HG02852 (cell line): Measurements from ENCODE around the gene GOLGA1.
"Not testable (repeated sequence)": the region's sequence is repeated elsewhere in the genome, so short reads cannot be mapped to it uniquely, and the experiment has no call there.

ENCODE experiments used
- ATAC-seq: cut with Tn5 transposase; IDR thresholded peaks from one replicate; pipeline ENCODE4 v1.9.1; 2021; ENCODE audit warnings: mild to moderate bottlenecking, moderate library complexity; ENCODE audit not compliant: unreplicated experiment

The GOLGA1 gene

DNA sequence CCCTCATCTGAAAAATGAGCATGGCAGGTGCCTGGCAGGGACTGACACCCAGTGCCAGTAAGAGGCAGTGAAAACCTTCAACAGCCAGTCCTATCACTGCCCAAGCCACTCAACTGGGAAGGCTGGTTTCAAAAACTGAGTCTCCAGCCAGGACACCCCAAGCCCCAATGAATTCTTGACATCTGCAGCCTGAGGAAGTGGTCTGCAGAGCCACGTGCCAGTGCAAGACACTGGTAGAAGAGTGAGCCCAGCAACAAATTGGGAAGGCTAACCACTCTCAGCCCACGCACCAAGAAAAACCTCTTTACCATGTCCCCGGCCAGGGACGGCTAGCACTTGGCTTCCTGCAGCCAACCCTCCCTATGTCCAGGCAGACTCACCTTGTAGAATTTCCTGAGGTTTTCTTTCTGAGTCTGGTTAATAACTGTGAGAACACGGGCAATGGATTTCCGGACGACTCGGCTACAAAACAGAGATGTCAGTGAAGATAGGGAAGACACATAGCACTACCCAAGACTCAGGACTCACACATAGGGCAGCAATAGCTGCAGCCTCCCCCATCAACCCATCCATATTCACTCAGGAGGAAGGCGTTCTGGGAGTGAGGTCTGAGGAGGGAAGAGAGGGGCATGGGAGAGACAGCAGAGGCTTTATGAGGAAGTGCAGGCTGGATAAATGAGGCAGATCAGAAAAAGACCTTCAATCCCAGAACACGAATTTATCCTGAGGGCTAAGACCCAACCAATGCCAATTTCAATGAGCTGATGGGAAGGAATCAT is 80.9 kb downstream of the GOLGA1 start:
- ATAC-seq: no peak

- no peak for ATAC-seq
Observed at GRCh38 chr9:124858330-124859046, 82.4 kb downstream of the GOLGA1 start.

- no peak for ATAC-seq
Observed at GRCh38 chr9:124857533-124858162, 83.2 kb downstream of the GOLGA1 start.

GRCh38 chr9:124855944-124856765 is 84.7 kb downstream of the GOLGA1 start:
- no peak for ATAC-seq

DNA sequence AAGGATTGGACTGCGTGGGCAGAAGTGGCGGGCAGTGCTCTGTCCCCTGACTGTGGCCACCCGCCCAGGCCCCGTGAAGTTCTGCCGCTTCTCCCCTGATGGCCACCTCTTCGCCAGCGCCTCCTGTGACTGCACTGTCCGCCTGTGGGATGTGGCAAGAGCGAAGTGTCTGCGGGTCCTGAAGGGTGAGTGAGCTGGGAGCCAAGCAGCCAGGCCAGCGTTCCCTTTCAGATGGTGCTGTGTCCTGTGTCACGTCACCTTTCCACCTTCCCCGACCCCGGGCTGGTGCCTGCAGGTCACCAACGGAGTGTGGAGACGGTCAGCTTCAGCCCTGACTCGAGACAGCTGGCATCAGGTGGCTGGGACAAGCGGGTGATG is 85.3 kb downstream of the GOLGA1 start:
- ATAC-seq: no peak

DNA sequence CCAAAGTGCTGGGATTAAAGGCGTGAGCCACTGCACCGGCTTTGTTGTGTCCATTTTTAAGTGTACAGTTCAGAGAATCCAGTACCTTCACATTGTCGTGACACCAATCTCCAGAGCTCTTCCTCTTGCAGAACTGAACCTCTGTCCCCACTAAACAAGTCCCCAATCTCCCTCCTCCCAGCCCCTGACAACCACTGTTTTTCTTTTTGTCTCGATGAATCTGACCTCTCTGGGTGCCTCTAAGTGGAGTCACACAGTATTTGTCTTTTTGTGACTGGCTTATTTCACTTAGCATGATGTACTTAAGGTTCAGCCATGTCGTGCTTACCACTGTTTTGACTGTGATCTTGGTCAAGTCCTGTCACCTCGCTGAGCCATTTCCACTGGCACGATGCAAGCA is 86.1 kb downstream of the GOLGA1 start:
- ATAC-seq: no peak

- ATAC-seq: no peak
Observed at GRCh38 chr9:124854161-124854560, 86.7 kb downstream of the GOLGA1 start.

GRCh38 chr9:124853605-124854143 is 87.2 kb downstream of the GOLGA1 start:
- no peak for ATAC-seq

DNA sequence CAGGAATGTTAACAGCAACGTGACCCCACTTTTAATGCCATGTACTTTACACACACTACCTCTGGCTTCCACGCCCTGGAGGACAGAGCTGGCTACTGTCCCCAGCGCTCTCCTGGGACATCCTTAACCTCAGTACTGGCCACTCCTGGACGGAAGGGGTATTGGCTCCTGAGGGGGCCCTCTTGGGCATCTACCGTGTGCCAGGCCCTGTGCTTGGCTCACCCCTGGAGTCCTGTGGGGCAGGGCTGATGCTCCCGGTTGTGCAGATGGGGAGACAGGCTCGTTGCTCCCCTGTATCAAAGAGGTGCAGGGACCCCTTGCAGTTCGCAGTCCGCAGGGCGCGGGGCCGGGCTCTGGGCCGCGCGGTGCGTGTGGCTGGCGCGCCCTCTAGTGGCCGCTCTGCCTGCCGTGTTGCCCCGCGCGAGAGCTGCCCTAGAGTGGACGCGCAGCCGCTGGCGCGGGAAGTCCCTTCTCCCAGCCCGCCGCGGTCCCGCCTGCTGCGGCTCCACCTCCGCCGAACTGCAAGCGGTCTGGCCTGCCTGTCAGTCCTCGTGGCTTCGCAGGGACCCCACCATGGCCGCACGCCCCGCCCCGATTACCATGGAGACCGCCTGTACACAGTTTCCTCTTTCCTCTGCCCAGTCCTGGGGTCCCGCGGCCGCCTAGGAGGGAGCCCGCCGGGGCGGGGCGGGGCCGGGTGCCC is 87.9 kb downstream of the GOLGA1 start, which contains the start of gene WDR38:
Gene WDR38 (plus strand): TSS at position 632 of the 703 bp plus-strand sequence. CDS start 72 bp downstream, outside the sequence.
- peak; percentile 71 for ATAC-seq

DNA sequence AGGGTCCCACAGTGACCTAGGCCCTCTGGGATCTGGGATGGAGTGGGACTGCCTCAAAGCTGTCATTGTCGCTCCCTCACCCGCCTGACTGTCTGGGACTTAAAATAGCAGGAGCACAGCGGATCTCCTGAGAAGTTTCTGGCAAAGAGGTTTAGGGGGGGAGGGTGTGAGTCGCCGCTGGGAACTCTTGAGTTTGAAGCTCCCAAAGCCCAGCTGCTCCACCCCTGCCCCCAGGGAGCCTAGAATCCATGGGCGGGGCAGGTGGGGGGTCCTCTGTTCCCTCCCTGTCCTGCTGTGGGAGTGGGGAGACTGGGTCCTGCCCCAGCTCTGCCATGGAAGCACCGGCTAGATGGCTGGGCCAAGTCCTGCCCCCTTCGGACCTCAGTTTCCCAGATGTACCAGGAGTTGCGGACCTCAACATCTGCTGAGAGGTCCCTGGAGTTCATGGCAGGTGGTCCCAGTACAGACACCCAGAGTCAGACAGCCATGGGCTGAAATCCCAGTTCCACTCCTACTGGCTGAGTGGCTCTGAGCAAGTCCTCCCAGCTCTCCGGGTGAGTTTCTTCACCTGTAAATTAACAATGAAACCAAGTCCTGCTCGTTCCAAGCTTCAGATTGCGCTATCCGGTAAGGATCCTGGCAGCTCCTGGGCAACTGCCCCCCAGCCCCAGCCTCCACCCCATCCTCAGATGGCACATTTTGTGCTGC is 88.6 kb downstream of the GOLGA1 start:
- ATAC-seq: no peak

GRCh38 chr9:124849801-124850200 is 91.1 kb downstream of the GOLGA1 start:
- no peak for ATAC-seq

- no peak for ATAC-seq
Observed at GRCh38 chr9:124846969-124847368, 93.9 kb downstream of the GOLGA1 start.

DNA sequence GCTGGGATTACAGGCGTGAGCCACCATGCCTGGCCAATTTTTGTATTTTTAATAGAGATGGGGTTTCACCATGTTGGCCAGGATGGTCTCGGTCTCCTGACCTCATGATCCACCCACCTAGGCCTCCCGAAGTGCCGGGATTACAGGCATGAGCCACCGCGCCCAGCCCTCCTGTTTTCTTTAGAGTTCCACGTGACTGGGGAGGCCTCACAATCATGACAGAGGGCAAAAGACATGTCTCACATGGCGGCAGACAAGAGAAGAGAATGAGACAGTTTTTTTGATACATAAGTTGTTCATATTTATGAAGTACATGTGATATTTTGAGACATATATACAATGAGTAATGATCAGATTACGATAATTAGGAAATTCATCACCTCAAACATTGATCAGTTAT is 94.4 kb downstream of the GOLGA1 start:
- not testable (repeated sequence) for ATAC-seq

- no peak for ATAC-seq
Observed at GRCh38 chr9:124844291-124844690, 96.6 kb downstream of the GOLGA1 start.

GRCh38 chr9:124843456-124844034 is 97.3 kb downstream of the GOLGA1 start:
- no peak for ATAC-seq

DNA sequence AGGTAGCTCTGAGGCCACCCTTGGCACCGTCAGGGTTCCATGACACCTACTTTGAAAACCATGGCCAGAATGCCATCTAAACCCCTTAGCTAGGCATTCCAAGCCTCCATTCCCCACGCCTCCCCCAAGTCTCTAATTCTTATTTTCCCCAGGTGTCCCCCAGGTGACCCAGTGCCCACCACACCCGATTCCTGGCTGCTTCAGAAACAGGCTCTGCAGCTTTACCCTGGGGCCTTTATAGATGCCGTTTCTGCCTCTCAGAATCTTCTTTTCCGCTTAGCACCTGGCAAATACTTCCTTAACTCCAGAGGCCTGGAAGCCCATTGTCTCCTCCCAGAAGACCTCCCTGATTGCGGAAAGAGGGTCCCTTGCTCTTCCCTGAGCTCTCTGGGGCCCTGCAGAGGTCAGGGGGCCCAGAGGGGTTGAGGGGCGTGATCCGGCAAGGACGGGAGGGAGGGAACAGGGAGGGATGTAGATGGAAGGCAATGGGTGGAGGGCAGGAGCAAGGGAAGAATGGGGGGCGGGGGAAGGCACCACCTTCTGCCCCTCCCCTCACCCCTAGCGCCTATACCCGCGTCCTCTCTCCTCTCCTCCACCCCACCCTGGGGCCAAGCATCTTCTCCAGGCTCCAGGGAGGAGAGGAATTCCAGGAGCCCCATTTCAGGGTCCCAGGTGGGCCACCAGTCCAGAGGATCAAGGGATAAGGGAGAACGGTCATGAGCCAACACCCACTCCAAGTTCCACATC is 99.6 kb downstream of the GOLGA1 start:
- no peak for ATAC-seq

DNA sequence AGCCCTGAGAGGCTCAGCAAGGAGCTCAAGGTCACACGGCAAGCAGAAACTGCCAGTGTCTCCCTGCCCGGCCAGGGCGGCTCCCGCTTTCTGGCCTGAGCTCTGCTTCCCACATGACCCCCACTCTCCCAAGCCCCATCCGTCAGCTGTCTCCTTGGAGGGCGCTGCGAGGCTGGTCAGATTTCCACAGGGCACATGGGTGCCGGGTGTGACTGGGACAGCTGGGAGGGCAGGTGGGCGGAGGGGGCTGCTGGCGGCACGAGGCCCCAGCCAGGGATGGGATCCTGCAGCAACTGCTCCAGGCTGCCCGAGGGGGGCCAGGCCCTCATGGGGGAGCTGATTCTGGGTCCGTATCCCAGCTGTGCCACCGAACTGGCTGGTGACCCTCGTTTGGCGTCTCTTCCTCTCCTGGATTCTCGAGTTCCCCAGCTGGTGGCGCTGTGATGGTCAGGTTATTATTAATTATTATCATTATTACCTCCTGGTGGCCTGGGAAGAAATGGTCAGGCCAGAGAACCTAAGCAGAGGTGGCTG is 100.5 kb downstream of the GOLGA1 start:
- no peak for ATAC-seq
